HG03196 (cell line): Measurements from ENCODE around the gene ABCA7.
A peak's percentile ranks its signal among the peaks of the same experiment; 100 is the strongest.

Experiments
- ATAC-seq: cut with Tn5 transposase; IDR thresholded peaks from one replicate; pipeline ENCODE4 v1.9.1; 2021; ENCODE audit not compliant: unreplicated experiment

The ABCA7 gene

GRCh38 chr19:1035998-1036621, 3.8 kb upstream of the ABCA7 start:
- ATAC-seq, result no peak

GRCh38 chr19:1037621-1038064, 2.3 kb upstream of the ABCA7 start:
- ATAC-seq, result no peak

GRCh38 chr19:1038978-1039645, 795 bp upstream of the ABCA7 start:
- no peak for ATAC-seq

- peak; percentile 41 for ATAC-seq
These were observed 767 bp downstream of the ABCA7 start for GRCh38 chr19:1040476-1041271.

- no peak for ATAC-seq
These were observed 1.4 kb downstream of the ABCA7 start for GRCh38 chr19:1041272-1041834.

GRCh38 chr19:1041835-1042685, 2.2 kb downstream of the ABCA7 start:
- no peak for ATAC-seq

- ATAC-seq, result no peak
These were observed 3.0 kb downstream of the ABCA7 start for GRCh38 chr19:1042689-1043511.

- ATAC-seq, result no peak
These were observed 5.3 kb downstream of the ABCA7 start for GRCh38 chr19:1045247-1045603.

- no peak for ATAC-seq
These were observed 6.3 kb downstream of the ABCA7 start for GRCh38 chr19:1046117-1046626.

GRCh38 chr19:1046836-1047695, 7.2 kb downstream of the ABCA7 start:
- ATAC-seq, result no peak

- ATAC-seq, result no peak
These were observed 7.8 kb downstream of the ABCA7 start for GRCh38 chr19:1047696-1048147.

- ATAC-seq, result no peak
These were observed 9.2 kb downstream of the ABCA7 start for GRCh38 chr19:1049106-1049505.

- no peak for ATAC-seq
These were observed 9.9 kb downstream of the ABCA7 start for GRCh38 chr19:1049800-1050199.

GRCh38 chr19:1050989-1051788, 11.3 kb downstream of the ABCA7 start:
- no peak for ATAC-seq

- no peak for ATAC-seq
These were observed 11.9 kb downstream of the ABCA7 start for GRCh38 chr19:1051791-1052190.

GRCh38 chr19:1052349-1052975, 12.6 kb downstream of the ABCA7 start:
- no peak for ATAC-seq
